Measurements from ENCODE around the gene CELF1.

CELF1 gene

GRCh38 chr11:47440054-47440476, 112.9 kb downstream of the CELF1 start:
- no peak overlapping the region for H3K27ac ChIP-seq (ENCODE audit: low read length)
- no peaks in the 10 kb centered on the region for H3K4me1 ChIP-seq (ENCODE audit: control insufficient read depth, low read depth, low read length)
- no peaks in the 10 kb centered on the region for H3K9me3 ChIP-seq (ENCODE audit: control insufficient read depth, low read depth, low read length)
- H3K36me3 ChIP-seq (ENCODE audit: control insufficient read depth, low read depth, low read length) = no peaks in the 10 kb centered on the region
- no peaks in the 10 kb centered on the region for H3K27me3 ChIP-seq (ENCODE audit: control insufficient read depth, insufficient read depth, low read length)
- no peak overlapping the region for H3K9ac ChIP-seq (ENCODE audit: low read length)
- H3K4me3 ChIP-seq (ENCODE audit: low read length) = no peak overlapping the region

GRCh38 chr11:47438721-47439120, 114.2 kb downstream of the CELF1 start:
- Histone ChIP-seq H3K4me3 (ENCODE audit: low read length) (no peak overlapping the region), H3K4me1 (ENCODE audit: control insufficient read depth, low read depth, low read length) (no peaks in the 10 kb centered on the region), H3K9ac (ENCODE audit: low read length) (no peak overlapping the region), H3K27ac (ENCODE audit: low read length) (no peak overlapping the region), H3K9me3 (ENCODE audit: control insufficient read depth, low read depth, low read length) (no peaks in the 10 kb centered on the region), H3K27me3 (ENCODE audit: control insufficient read depth, insufficient read depth, low read length) (no peaks in the 10 kb centered on the region), H3K36me3 (ENCODE audit: control insufficient read depth, low read depth, low read length) (no peaks in the 10 kb centered on the region)

- Histone ChIP-seq H3K4me1 (ENCODE audit: control insufficient read depth, low read depth, low read length) (no peaks in the 10 kb centered on the region), H3K27ac (ENCODE audit: low read length) (no peak overlapping the region), H3K9me3 (ENCODE audit: control insufficient read depth, low read depth, low read length) (no peaks in the 10 kb centered on the region), H3K9ac (ENCODE audit: low read length) (no peak overlapping the region), H3K4me3 (ENCODE audit: low read length) (no peak overlapping the region), H3K27me3 (ENCODE audit: control insufficient read depth, insufficient read depth, low read length) (no peaks in the 10 kb centered on the region), H3K36me3 (ENCODE audit: control insufficient read depth, low read depth, low read length) (no peaks in the 10 kb centered on the region)
Measured at GRCh38 chr11:47437746-47438418, 115.0 kb downstream of the CELF1 start.

- H3K4me3 ChIP-seq (ENCODE audit: low read length) = no peak overlapping the region
- H3K4me1 ChIP-seq (ENCODE audit: control insufficient read depth, low read depth, low read length) = no peaks in the 10 kb centered on the region
- H3K27ac ChIP-seq (ENCODE audit: low read length) = no peak overlapping the region
- H3K36me3 ChIP-seq (ENCODE audit: control insufficient read depth, low read depth, low read length) = no peaks in the 10 kb centered on the region
- no peaks in the 10 kb centered on the region for H3K27me3 ChIP-seq (ENCODE audit: control insufficient read depth, insufficient read depth, low read length)
- H3K9me3 ChIP-seq (ENCODE audit: control insufficient read depth, low read depth, low read length) = no peaks in the 10 kb centered on the region
- no peak overlapping the region for H3K9ac ChIP-seq (ENCODE audit: low read length)
Measured at GRCh38 chr11:47437218-47437745, 115.7 kb downstream of the CELF1 start.

GRCh38 chr11:47436726-47437125, 116.2 kb downstream of the CELF1 start:
- H3K27me3 ChIP-seq (ENCODE audit: control insufficient read depth, insufficient read depth, low read length) = no peaks in the 10 kb centered on the region
- H3K4me3 ChIP-seq (ENCODE audit: low read length) = no peak overlapping the region
- H3K9ac ChIP-seq (ENCODE audit: low read length) = no peak overlapping the region
- no peaks in the 10 kb centered on the region for H3K4me1 ChIP-seq (ENCODE audit: control insufficient read depth, low read depth, low read length)
- no peak overlapping the region for H3K27ac ChIP-seq (ENCODE audit: low read length)
- H3K9me3 ChIP-seq (ENCODE audit: control insufficient read depth, low read depth, low read length) = no peaks in the 10 kb centered on the region
- no peaks in the 10 kb centered on the region for H3K36me3 ChIP-seq (ENCODE audit: control insufficient read depth, low read depth, low read length)

- Histone ChIP-seq H3K9ac (ENCODE audit: low read length) (no peak overlapping the region), H3K36me3 (ENCODE audit: control insufficient read depth, low read depth, low read length) (no peaks in the 10 kb centered on the region), H3K4me1 (ENCODE audit: control insufficient read depth, low read depth, low read length) (no peaks in the 10 kb centered on the region), H3K27ac (ENCODE audit: low read length) (no peak overlapping the region), H3K4me3 (ENCODE audit: low read length) (no peak overlapping the region), H3K9me3 (ENCODE audit: control insufficient read depth, low read depth, low read length) (no peaks in the 10 kb centered on the region), H3K27me3 (ENCODE audit: control insufficient read depth, insufficient read depth, low read length) (no peaks in the 10 kb centered on the region)
Measured at GRCh38 chr11:47435687-47436086, 117.2 kb downstream of the CELF1 start.

- Histone ChIP-seq H3K36me3 (ENCODE audit: control insufficient read depth, low read depth, low read length) (no peaks in the 10 kb centered on the region), H3K9me3 (ENCODE audit: control insufficient read depth, low read depth, low read length) (no peaks in the 10 kb centered on the region), H3K9ac (ENCODE audit: low read length) (no peak overlapping the region), H3K27ac (ENCODE audit: low read length) (no peak overlapping the region), H3K4me3 (ENCODE audit: low read length) (no peak overlapping the region), H3K4me1 (ENCODE audit: control insufficient read depth, low read depth, low read length) (no peaks in the 10 kb centered on the region), H3K27me3 (ENCODE audit: control insufficient read depth, insufficient read depth, low read length) (no peaks in the 10 kb centered on the region)
Measured at GRCh38 chr11:47434011-47434786, 118.7 kb downstream of the CELF1 start.

GRCh38 chr11:47433157-47433556, 119.8 kb downstream of the CELF1 start:
- H3K27me3 ChIP-seq (ENCODE audit: control insufficient read depth, insufficient read depth, low read length) = no peaks in the 10 kb centered on the region
- H3K4me3 ChIP-seq (ENCODE audit: low read length) = no peak overlapping the region
- H3K4me1 ChIP-seq (ENCODE audit: control insufficient read depth, low read depth, low read length) = no peaks in the 10 kb centered on the region
- H3K9ac ChIP-seq (ENCODE audit: low read length) = no peak overlapping the region
- no peaks in the 10 kb centered on the region for H3K36me3 ChIP-seq (ENCODE audit: control insufficient read depth, low read depth, low read length)
- no peak overlapping the region for H3K27ac ChIP-seq (ENCODE audit: low read length)
- no peaks in the 10 kb centered on the region for H3K9me3 ChIP-seq (ENCODE audit: control insufficient read depth, low read depth, low read length)

- Histone ChIP-seq H3K27me3 (ENCODE audit: control insufficient read depth, insufficient read depth, low read length) (no peaks in the 10 kb centered on the region), H3K4me1 (ENCODE audit: control insufficient read depth, low read depth, low read length) (no peaks in the 10 kb centered on the region), H3K27ac (ENCODE audit: low read length) (no peak overlapping the region), H3K4me3 (ENCODE audit: low read length) (no peak overlapping the region), H3K36me3 (ENCODE audit: control insufficient read depth, low read depth, low read length) (no peaks in the 10 kb centered on the region), H3K9ac (ENCODE audit: low read length) (no peak overlapping the region), H3K9me3 (ENCODE audit: control insufficient read depth, low read depth, low read length) (no peaks in the 10 kb centered on the region)
Measured at GRCh38 chr11:47431356-47432083, 121.4 kb downstream of the CELF1 start.

- Histone ChIP-seq H3K27ac (ENCODE audit: low read length) (no peak overlapping the region), H3K4me3 (ENCODE audit: low read length) (no peak overlapping the region), H3K9ac (ENCODE audit: low read length) (no peak overlapping the region), H3K9me3 (ENCODE audit: control insufficient read depth, low read depth, low read length) (no peaks in the 10 kb centered on the region), H3K36me3 (ENCODE audit: control insufficient read depth, low read depth, low read length) (no peaks in the 10 kb centered on the region), H3K4me1 (ENCODE audit: control insufficient read depth, low read depth, low read length) (no peaks in the 10 kb centered on the region), H3K27me3 (ENCODE audit: control insufficient read depth, insufficient read depth, low read length) (no peaks in the 10 kb centered on the region)
Measured at GRCh38 chr11:47430524-47430923, 122.4 kb downstream of the CELF1 start.

- Histone ChIP-seq H3K27ac (ENCODE audit: low read length) (peak within 1 kb of the TSS; percentile 99), H3K9ac (ENCODE audit: low read length) (peak within 1 kb of the TSS; percentile 98), H3K9me3 (ENCODE audit: control insufficient read depth, low read depth, low read length) (no peaks in the 10 kb centered on the region), H3K4me1 (ENCODE audit: control insufficient read depth, low read depth, low read length) (peaks cover 5% of the 10 kb centered on the region), H3K4me3 (ENCODE audit: low read length) (peak within 1 kb of the TSS; percentile 84), H3K27me3 (ENCODE audit: control insufficient read depth, insufficient read depth, low read length) (no peaks in the 10 kb centered on the region), H3K36me3 (ENCODE audit: control insufficient read depth, low read depth, low read length) (peaks cover 36% of the 10 kb centered on the region)
Measured at GRCh38 chr11:47426062-47426956, 126.6 kb downstream of the CELF1 start, which contains the start of gene PSMC3. TSS of gene PSMC3 (minus strand) at chr11:47426439. CDS start at chr11:47426279, 160 bp downstream.

Measured in iPS-18a (cell line).